Measurements from ENCODE around the gene KRABD2.
"Not testable (repeated sequence)": the region's sequence is repeated elsewhere in the genome, so short reads cannot be mapped to it uniquely, and the experiment has no call there.

The KRABD2 gene

GRCh38 chr17:8350339-8350738, 26.2 kb downstream of the KRABD2 start:
- Histone ChIP-seq H3K27ac (no peak overlapping the region), H3K9me3 (no peaks in the 10 kb centered on the region), H3K4me3 (no peak overlapping the region), H3K36me3 (no peaks in the 10 kb centered on the region), H3K4me1 (no peaks in the 10 kb centered on the region), H3K27me3 (peaks cover 0 to 16% (median 5%) of the 10 kb centered on the region in 3 donors)
- no peak for TF ChIP-seq EP300 (IDR thresholded peaks at IDR 0.05)
- TF ChIP-seq CTCF (IDR thresholded peaks at IDR 0.05) = no peak
- no peak for TF ChIP-seq POLR2AphosphoS5 (IDR thresholded peaks at IDR 0.05)
- no peak for TF ChIP-seq POLR2A (IDR thresholded peaks at IDR 0.05)
- no peak for DNase-seq
- intact Hi-C loops (cut with DNase I) = no loop called here
- 85 to 86% methylated on average over 7 of the region's 7 CpGs for WGBS, 2 donors

- H3K36me3 ChIP-seq; H3K27ac ChIP-seq; H3K9me3 ChIP-seq; DNase-seq; H3K4me1 ChIP-seq; intact Hi-C loops (cut with DNase I): not testable (repeated sequence)
- Histone ChIP-seq H3K4me3 (peak overlapping the region in 1 of 4 donors; percentile 17), H3K27me3 (peaks cover 0 to 16% (median 5%) of the 10 kb centered on the region in 3 donors)
- 54 to 62% methylated on average over 25 of the region's 25 CpGs for WGBS, 2 donors
These were observed 29.5 kb downstream of the KRABD2 start for GRCh38 chr17:8347001-8347400.

GRCh38 chr17:8345951-8346665, 30.4 kb downstream of the KRABD2 start:
- no peak overlapping the region for H3K27ac ChIP-seq
- H3K27me3 ChIP-seq = peaks cover 0 to 16% (median 5%) of the 10 kb centered on the region in 3 donors
- no peak for DNase-seq
- H3K4me1 ChIP-seq = no peaks in the 10 kb centered on the region
- intact Hi-C loops (cut with DNase I) = no loop called here
- H3K9me3 ChIP-seq = no peaks in the 10 kb centered on the region
- WGBS, 2 donors = 61 to 79% methylated on average over 5 of the region's 5 CpGs
- TF ChIP-seq POLR2AphosphoS5 (IDR thresholded peaks at IDR 0.05) (no peak), POLR2A (IDR thresholded peaks at IDR 0.05) (no peak), EP300 (IDR thresholded peaks at IDR 0.05) (no peak), CTCF (IDR thresholded peaks at IDR 0.05) (no peak)
- H3K36me3 ChIP-seq = no peaks in the 10 kb centered on the region
- no peak overlapping the region for H3K4me3 ChIP-seq

- DNase-seq = no peak
- TF ChIP-seq POLR2AphosphoS5 (IDR thresholded peaks at IDR 0.05) = no peak
- no peak for TF ChIP-seq EP300 (IDR thresholded peaks at IDR 0.05)
- TF ChIP-seq CTCF (IDR thresholded peaks at IDR 0.05) = no peak
- no peak for TF ChIP-seq POLR2A (IDR thresholded peaks at IDR 0.05)
- H3K27me3 ChIP-seq = peaks cover 0 to 16% (median 5%) of the 10 kb centered on the region in 3 donors
- no peaks in the 10 kb centered on the region for H3K9me3 ChIP-seq
- no peak overlapping the region for H3K27ac ChIP-seq
- no peak overlapping the region for H3K4me3 ChIP-seq
- H3K36me3 ChIP-seq = no peaks in the 10 kb centered on the region
- intact Hi-C loops (cut with DNase I) = no loop called here
- no peaks in the 10 kb centered on the region for H3K4me1 ChIP-seq
- 65 to 68% methylated on average over 6 of the region's 6 CpGs for WGBS, 2 donors
These were observed 31.3 kb downstream of the KRABD2 start for GRCh38 chr17:8345052-8345690.

- H3K4me3 ChIP-seq = no peak overlapping the region
- WGBS, 2 donors = 76 to 78% methylated on average over 4 of the region's 4 CpGs
- DNase-seq = no peak
- peaks cover 0 to 4% (median 0%) of the 10 kb centered on the region in 3 donors for H3K27me3 ChIP-seq
- TF ChIP-seq POLR2AphosphoS5 (IDR thresholded peaks at IDR 0.05) = no peak
- TF ChIP-seq CTCF (IDR thresholded peaks at IDR 0.05) = no peak
- no peak for TF ChIP-seq POLR2A (IDR thresholded peaks at IDR 0.05)
- TF ChIP-seq EP300 (IDR thresholded peaks at IDR 0.05) = no peak
- intact Hi-C loops (cut with DNase I) = no loop called here
- H3K4me1 ChIP-seq = no peaks in the 10 kb centered on the region
- no peaks in the 10 kb centered on the region for H3K36me3 ChIP-seq
- H3K9me3 ChIP-seq = no peaks in the 10 kb centered on the region
- H3K27ac ChIP-seq = no peak overlapping the region
These were observed 35.0 kb downstream of the KRABD2 start for GRCh38 chr17:8341456-8341855.
